Progenitor cell of endocrine pancreas (in vitro differentiated cells): ENCODE results near the gene SV2B. TPM values are rescaled to one million over a fixed set of nuclear protein-coding genes. Genes with fewer than 3 reads are reported as not detected.

ENCODE experiments used
- DNase-seq: peaks from one replicate; pipeline ENCODE4 v3.0.0; 2021; ENCODE audit warnings: low spot score; ENCODE audit not compliant: unreplicated experiment
- H3K27ac Mint-ChIP-seq: 2 replicates; pipeline ENCODE4 v1.8.0; 2021; ENCODE audit warnings: mild to moderate bottlenecking, moderate library complexity, mixed read lengths
- H3K27me3 Mint-ChIP-seq: 2 replicates; pipeline ENCODE4 v1.8.0; 2021; ENCODE audit warnings: mixed read lengths
- H3K36me3 Mint-ChIP-seq: 2 replicates; pipeline ENCODE4 v1.8.0; 2022; ENCODE audit warnings: mixed read lengths; ENCODE audit not compliant: insufficient read depth
- H3K4me1 Mint-ChIP-seq: 2 replicates; pipeline ENCODE4 v1.8.0; 2021; ENCODE audit warnings: low read depth, mixed read lengths
- H3K4me3 Mint-ChIP-seq: 2 replicates; pipeline ENCODE4 v1.8.0; 2021; ENCODE audit warnings: low read depth, mild to moderate bottlenecking, moderate library complexity, mixed read lengths
- H3K9me3 Mint-ChIP-seq: 2 replicates; pipeline ENCODE4 v1.8.0; 2021; ENCODE audit warnings: low read depth, mixed read lengths
- total RNA-seq: library from RNA; stranded (reverse); gene quantifications from 2 replicates; pipeline ENCODE4 v1.2.1, GENCODE V29; 2021
- TF ChIP-seq, protein P1 (sequence below): fragments of 200-600 bp; sonication (generic); IDR thresholded peaks from one replicate; pipeline ENCODE4 v1.5.0; 2021; ENCODE audit warnings: antibody characterized with exemption, mild to moderate bottlenecking; ENCODE audit not compliant: unreplicated experiment

The SV2B gene
- total RNA-seq, 1 donor from 2014 or later = 19.9 TPM

DNA sequence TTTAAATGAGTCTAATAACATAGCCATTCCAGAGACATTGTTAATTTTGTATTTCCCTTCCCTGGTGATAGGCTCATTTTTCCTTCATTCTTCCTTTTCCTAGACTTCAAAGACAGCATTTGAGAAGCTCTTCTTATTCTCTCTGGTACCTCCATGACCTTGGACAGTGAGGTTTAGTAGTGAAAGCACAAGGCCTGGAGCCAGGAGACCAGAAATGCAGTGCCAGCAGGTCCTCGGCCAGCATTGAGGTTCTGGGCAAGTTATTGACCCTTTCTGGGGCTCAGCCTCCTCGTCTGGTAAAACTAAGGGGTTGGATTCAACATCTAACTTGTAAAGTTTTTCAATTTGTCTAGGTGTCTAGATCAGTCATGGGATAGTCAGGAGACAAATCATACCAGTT lies 146.9 kb downstream of the SV2B start:
- Mint-ChIP-seq H3K4me3 (no peak overlapping the region), H3K27me3 (peaks cover 18% of the 10 kb centered on the region), H3K4me1 (no peaks in the 10 kb centered on the region), H3K36me3 (no peaks in the 10 kb centered on the region), H3K9me3 (no peaks in the 10 kb centered on the region), H3K27ac (no peak overlapping the region)
- TF ChIP-seq, protein P1, sequence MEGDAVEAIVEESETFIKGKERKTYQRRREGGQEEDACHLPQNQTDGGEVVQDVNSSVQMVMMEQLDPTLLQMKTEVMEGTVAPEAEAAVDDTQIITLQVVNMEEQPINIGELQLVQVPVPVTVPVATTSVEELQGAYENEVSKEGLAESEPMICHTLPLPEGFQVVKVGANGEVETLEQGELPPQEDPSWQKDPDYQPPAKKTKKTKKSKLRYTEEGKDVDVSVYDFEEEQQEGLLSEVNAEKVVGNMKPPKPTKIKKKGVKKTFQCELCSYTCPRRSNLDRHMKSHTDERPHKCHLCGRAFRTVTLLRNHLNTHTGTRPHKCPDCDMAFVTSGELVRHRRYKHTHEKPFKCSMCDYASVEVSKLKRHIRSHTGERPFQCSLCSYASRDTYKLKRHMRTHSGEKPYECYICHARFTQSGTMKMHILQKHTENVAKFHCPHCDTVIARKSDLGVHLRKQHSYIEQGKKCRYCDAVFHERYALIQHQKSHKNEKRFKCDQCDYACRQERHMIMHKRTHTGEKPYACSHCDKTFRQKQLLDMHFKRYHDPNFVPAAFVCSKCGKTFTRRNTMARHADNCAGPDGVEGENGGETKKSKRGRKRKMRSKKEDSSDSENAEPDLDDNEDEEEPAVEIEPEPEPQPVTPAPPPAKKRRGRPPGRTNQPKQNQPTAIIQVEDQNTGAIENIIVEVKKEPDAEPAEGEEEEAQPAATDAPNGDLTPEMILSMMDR = no peak
- no peak for DNase-seq

DNA sequence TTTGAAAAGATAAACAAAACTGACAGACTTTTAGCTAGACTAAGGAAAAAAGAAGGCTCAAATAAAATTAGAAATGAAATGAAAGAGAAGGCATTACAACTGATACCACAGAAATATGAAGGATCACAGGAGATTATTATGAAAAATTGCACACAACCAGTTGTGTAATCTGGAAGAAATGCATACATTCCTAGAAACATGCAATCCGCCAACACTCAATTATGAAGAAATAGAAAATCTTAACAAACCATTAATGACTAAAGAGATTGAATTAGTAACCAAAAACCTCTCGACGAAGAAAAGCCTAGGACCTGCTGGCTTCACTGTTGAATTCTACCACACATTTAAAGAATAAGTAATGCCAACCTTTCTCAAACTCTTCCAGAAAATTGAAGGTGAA lies 149.5 kb downstream of the SV2B start:
- TF ChIP-seq, protein P1 = no peak
- Mint-ChIP-seq H3K27me3 (peaks cover 15% of the 10 kb centered on the region), H3K27ac (no peak overlapping the region)

DNA sequence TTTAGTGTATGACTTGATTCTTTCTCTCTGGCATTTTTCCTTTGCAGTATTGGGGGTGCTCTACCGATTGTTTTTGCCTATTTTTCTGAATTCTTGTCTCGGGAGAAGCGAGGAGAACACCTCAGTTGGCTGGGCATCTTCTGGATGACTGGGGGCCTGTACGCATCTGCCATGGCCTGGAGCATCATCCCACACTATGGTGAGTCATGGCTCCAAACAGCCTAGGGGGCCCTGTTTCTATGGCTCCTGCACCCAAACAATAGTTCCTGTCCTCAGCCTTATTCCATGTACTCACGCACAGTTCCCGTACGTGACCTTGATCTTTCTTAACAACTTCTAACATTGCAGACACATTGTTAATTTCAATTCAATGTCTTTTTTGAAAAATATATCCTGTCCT lies 152.3 kb downstream of the SV2B start:
- Mint-ChIP-seq H3K27ac (no peak overlapping the region), H3K9me3 (no peaks in the 10 kb centered on the region), H3K27me3 (peaks cover 10% of the 10 kb centered on the region), H3K36me3 (no peaks in the 10 kb centered on the region), H3K4me1 (peaks cover 12% of the 10 kb centered on the region), H3K4me3 (no peak overlapping the region)
- no peak for DNase-seq
- TF ChIP-seq, protein P1 = no peak

More for the DNA sequence above, 149.5 kb downstream of the SV2B start:
- Mint-ChIP-seq H3K9me3 (no peaks in the 10 kb centered on the region), H3K4me1 (no peaks in the 10 kb centered on the region), H3K36me3 (no peaks in the 10 kb centered on the region), H3K4me3 (no peak overlapping the region)
- no peak for DNase-seq

DNA sequence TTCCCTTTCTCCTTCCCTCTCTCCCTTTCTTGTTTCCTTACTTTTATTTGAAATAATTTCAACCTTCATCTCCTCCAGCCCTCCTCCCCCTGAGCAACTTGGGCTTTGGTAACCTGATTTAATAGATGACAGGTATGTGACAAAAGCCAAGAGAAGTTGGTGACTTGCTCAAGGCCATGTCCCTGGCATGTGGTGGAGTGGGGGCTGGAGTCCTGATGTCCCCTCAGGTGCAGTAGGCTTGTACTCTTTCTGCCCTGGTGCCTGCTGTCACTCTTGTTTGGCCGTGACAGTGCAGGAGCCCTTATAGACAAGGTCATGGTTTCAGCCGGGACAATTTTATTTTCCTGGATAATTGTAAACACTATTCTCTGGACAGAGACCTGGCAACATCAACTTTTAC lies 152.7 kb downstream of the SV2B start:
- DNase-seq = no peak

DNA sequence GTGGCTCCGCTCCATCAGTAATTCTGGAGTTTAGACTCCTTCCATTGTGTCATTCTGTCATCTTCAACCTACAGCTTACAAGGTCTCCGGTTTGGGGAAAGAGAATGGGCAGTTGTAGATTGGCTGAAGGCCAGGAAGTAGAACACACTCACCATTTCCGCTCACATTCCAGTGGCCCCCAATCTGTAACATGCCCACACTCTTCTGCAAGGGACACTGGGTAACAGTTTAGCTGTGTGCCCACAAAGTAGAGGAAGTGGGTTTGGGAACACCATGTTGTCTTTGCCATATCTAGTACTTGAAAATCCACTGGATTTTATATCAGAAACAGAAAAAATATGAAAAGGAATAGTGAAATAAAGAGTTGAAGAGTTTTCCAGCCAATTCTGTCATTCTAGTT lies 153.5 kb downstream of the SV2B start:
- peaks cover 10% of the 10 kb centered on the region for H3K27me3 Mint-ChIP-seq
- no peaks in the 10 kb centered on the region for H3K36me3 Mint-ChIP-seq

More for the DNA sequence above, 152.7 kb downstream of the SV2B start:
- TF ChIP-seq, protein P1 = no peak
- no peaks in the 10 kb centered on the region for H3K9me3 Mint-ChIP-seq
- H3K4me3 Mint-ChIP-seq = no peak overlapping the region
- no peak overlapping the region for H3K27ac Mint-ChIP-seq
- H3K27me3 Mint-ChIP-seq = peaks cover 10% of the 10 kb centered on the region
- H3K4me1 Mint-ChIP-seq = peaks cover 12% of the 10 kb centered on the region
- H3K36me3 Mint-ChIP-seq = no peaks in the 10 kb centered on the region

More for the DNA sequence above, 153.5 kb downstream of the SV2B start:
- TF ChIP-seq, protein P1 = no peak
- Mint-ChIP-seq H3K27ac (no peak overlapping the region), H3K4me3 (no peak overlapping the region), H3K9me3 (no peaks in the 10 kb centered on the region), H3K4me1 (peaks cover 12% of the 10 kb centered on the region)
- no peak for DNase-seq
